ENCODE data around the gene CHAT. TPM values are rescaled to one million over a fixed set of nuclear protein-coding genes. Genes with fewer than 3 reads are reported as not detected.

The CHAT gene
- polyA plus RNA-seq, 1 donor = not detected

GRCh38 chr10:49629431-49629881 lies 15.6 kb downstream of the CHAT start:
- no peak for DNase-seq (ENCODE audit: low read depth)

DNA sequence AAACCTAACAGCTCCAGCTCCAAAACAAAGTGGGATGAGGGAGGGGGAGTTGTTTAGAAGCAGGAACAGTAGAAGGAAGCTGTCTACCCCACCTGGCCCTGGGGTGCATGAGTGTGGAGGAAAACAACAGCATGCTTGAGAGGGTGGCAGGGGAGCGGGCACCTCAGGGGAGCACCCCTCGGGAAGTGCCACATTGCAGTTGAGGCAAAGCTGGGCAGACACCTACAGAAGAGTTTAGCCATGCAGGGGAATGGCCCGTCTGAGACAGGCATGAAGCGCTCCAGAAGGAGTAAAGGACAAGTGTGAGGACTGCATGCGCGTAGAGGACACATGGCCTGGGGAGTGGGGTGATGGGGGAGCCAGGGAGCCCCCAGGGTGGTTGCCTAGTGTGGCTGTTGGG lies 18.1 kb downstream of the CHAT start:
- DNase-seq (ENCODE audit: low read depth) = no peak

DNA sequence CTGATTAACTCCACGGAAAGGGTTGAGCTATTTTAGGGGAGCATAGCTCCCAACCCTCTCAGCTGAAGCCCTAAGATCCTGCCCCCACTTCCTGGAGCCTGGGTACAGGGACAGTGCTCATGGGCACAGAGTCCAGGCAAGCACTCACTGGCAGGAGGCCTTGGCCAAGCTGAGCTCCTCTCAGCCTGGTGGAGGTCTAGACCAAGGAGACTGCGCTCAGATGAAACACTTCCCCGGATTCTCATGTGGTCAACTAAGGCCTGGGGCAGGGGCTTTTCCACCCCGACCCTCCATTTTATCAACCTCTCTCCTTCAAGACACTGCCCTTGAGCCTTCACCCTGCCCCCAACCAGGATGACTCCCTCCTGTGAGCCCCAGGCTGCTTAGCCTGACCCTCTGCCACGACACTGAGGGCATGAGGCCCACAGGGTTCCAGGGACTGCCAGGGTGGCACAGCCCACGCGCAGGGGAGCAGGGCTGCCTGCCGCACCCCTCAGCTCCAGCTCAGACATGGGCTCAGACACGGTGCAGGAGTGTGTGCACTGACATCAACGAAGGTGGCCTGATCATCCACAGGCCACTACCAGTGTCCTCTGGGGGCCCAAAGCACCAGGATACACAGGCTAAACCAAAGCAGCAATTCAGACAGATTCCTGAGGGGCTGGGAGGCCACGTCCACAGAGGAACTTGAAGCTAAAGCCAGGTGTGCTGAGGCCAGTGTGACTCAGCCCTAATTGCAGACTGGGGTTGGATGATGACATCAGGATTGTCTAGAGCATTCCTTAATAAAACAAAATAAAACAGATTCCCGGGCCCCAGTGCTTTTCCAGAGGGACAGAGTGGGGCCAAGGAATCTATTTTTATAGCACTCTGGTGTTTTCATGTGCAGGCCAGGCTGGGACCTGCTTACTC lies 18.8 kb downstream of the CHAT start:
- DNase-seq (ENCODE audit: low read depth) = no peak

GRCh38 chr10:49633327-49634068 lies 19.7 kb downstream of the CHAT start:
- no peak for DNase-seq (ENCODE audit: low read depth)

- no peak for DNase-seq (ENCODE audit: low read depth)
Measured at GRCh38 chr10:49634069-49634660, 20.3 kb downstream of the CHAT start.

GRCh38 chr10:49642311-49642710 lies 28.5 kb downstream of the CHAT start:
- DNase-seq (ENCODE audit: low read depth) = no peak

DNA sequence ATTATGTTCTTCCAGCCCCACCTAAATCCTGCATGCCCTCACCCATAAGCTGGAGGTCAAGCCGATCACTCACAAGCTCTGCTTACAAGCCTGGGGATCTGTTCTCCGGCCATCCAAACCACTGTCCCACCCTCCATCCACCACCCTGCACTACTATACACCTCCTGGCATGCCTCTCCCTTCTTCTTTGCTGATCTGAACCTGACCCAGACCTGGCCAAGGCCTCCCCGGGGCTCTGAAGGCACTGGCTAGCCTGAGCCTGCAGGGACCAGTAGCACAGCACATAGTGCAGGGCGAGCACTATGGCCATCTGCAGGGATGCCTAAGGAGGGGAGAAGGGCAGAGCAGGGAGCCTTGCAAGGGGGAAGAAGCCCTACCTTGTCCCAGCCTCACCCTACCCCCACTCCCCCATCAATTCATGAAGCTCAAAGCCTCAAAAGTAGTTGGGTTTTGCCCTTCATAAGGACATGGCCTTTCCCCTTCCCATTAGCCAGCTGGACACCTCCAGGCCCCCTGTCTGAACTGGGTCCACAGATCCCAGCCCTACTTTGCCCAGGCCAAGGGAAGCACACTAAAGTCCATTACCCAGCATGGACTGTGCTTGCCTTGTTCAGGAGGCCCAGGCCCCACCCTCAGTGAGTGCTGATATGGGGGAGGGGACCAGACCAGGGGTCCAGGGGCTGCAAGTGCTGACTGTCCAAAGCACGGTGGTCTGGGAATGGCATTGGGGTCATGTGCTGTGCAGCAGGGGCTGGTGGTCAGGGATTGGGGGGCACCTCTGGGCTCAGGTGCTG lies 29.6 kb downstream of the CHAT start:
- no peak for DNase-seq (ENCODE audit: low read depth)

DNA sequence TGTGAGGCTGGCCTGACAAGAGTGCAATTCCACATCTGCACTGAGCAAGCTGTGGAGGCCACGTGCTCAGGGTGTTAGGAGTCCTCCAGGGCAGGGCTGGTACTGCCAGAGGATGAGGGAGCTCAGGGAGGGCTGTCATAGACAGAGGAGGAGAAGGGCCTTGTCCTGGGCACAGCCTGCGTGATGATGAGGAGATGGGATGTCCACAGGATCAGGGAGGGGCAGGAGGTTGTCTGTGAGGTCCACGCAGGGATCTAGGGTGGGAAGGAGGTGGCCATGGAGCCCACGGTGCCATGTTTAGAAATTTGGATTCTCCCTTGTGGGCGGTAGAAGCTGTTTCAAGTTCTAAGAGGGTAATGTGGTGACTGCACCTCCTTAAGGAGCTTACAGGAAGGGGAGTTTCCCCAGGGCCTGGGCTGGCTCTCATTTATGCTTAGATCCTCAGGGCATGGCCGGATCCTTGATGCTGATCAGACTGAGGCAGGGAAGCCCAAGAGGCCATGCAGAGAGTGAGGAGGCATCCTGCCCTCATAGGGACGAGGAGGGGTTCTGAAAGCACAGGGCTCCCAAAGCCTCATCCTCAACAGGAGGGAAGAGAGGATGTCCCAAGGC lies 30.3 kb downstream of the CHAT start:
- DNase-seq (ENCODE audit: low read depth) = no peak

DNA sequence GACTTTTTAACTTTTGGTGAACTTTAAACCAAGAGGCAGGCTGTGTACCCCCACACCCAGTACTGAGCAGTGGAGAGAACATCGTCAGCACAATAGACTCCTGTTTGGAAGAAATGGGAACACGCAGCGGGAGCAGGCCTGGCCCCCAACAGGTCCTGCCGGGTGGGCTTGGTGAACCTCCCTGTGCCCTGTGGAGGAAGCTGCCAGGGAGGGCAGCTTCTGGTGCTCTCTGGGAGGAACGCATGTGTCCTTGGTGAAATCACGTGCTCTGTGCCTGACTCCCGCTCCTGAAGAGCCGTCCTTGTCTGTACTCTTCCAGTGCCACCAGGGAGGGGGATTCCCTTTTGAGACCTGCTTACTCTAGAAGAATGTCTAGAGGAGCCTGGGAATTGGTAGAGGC lies 31.6 kb downstream of the CHAT start:
- no peak for DNase-seq (ENCODE audit: low read depth)

GRCh38 chr10:49645871-49646870 lies 32.3 kb downstream of the CHAT start:
- no peak for DNase-seq (ENCODE audit: low read depth)

DNA sequence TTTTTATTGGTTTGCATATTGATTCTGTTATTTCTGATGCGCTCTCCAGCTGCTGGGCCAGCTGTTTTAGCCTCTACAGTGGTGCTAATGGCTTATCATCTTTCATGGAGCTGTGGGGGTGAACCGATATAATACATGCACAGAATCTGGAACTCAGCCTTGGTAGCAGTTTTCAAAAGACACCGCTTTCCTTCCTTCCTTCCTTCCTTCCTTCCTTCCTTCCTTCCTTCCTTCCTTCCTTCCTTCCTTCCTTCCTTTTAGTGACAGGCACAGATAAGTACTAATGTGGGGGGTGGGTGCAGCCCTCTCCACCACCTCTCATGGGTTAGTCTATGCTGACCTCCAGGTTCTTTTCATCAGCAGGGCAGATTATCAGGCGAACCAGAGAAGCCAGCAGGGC lies 33.7 kb downstream of the CHAT start:
- no peak for DNase-seq (ENCODE audit: low read depth)

DNA sequence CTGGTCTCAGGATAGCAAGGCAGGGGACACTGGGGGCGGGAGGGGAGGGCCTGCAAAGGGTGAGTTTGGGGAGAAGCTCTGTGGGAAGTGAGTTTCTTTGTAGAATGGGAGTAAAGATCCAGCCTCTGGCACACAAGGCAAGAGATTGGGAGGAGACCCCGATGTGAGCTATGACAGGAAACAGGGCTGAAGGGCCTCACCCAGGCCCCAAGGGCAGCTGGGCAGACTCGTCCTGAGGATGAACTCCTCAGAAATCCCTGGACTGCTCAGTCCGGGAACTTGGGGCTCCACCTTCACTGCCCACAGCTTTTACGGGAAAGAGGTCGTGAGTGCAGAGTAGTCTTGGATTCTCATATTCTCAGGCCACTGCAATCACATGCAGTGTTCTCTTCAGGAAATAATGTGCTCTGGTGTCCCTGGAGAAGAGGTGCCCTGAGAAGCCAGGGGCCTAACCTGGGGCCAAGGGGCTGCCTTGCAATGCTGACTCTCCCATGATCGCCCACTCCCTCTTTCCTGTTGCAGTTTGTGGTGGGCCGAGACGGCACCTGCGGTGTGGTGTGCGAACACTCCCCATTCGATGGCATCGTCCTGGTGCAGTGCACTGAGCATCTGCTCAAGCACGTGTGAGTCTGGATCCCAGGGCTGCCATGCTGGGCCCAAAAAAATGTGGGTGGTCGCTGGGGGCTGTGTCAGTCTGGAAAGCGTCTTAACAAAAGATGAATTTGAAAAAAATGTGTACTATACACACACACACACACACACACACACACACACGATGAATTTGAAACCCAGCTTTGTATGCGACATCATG lies 34.4 kb downstream of the CHAT start:
- DNase-seq (ENCODE audit: low read depth) = no peak

DNA sequence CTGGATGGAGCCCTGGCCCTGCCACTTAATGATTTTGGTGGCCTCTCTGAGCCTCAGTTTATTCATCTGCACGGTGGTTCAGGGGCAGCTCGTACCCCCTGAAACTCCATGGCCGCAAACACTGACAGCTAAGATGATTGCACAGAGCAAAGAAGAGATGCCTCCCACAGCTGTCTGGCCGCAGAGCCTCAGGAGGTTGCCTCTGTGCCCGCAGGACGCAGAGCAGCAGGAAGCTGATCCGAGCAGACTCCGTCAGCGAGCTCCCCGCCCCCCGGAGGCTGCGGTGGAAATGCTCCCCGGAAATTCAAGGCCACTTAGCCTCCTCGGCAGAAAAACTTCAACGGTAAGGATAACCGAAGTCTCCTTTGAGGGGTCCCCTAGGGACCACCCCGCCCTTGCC lies 35.5 kb downstream of the CHAT start:
- DNase-seq (ENCODE audit: low read depth) = no peak

GRCh38 chr10:49649936-49650723 lies 36.3 kb downstream of the CHAT start:
- no peak for DNase-seq (ENCODE audit: low read depth)

- no peak for DNase-seq (ENCODE audit: low read depth)
Measured at GRCh38 chr10:49650724-49651034, 36.8 kb downstream of the CHAT start.

DNA sequence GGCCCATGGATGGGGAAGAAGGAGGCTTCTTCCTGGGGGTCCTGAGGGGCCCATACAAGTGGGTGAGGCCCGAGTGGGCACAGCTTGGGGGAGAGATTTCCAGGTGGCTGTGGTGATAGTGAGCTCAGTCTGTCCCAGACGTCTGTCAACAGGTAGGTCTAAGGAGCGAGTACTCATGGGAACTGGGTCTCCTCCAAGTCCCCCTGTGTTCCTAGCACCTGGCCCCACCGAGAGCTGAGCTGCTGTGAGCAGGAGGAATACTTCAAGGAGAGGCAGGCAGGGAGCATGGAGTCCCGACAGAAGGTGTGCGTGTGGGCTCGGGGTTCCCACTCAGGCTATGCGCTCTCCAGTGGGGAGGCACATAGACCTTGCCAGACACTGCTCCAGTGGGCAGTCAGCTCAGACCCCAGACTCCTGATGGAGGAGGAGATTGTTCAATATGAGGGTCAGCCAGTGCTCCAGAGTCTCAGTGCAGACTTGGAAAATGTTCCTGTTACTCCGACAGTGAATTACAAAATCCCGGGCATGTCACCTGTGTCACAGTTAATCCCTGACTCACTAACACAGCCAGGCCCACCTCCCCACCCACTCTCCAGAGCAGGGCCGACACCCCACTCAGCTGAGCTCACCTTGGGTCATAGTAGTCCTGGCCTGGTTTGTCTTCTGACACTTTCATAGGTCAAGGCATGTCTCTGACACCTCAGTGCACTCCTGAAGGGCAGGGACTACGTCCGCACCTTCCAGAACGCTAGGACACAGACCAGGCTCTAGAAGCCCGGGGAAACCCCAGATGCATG lies 37.4 kb downstream of the CHAT start:
- no peak for DNase-seq (ENCODE audit: low read depth)

- no peak for DNase-seq (ENCODE audit: low read depth)
Measured at GRCh38 chr10:49651917-49652316, 38.1 kb downstream of the CHAT start.
